ENCODE data around the gene SLC25A39. TPM values are rescaled to one million over a fixed set of nuclear protein-coding genes. Genes with fewer than 3 reads are reported as not detected.

Gene SLC25A39
- total and polyA plus RNA-seq, 2 of the 13 experiments (the other 11 are each of a cell fraction or from before 2014, with no cell fraction given): 144 to 151 TPM

GRCh38 chr17:44324571-44325275 lies at the start of gene SLC25A39 (continued):
- TF ChIP-seq FOXP4 (CRISPR knock-in tag; IDR thresholded peaks at IDR 0.05) (peak; percentile 16; the same call in 1 of the 2 replicates), HIC2 (CRISPR knock-in tag; IDR thresholded peaks at IDR 0.05; ENCODE audit: low read depth) (0 out of 2 replicates have a peak, but pooled peaks have one; percentile 7), XBP1 (CRISPR knock-in tag; IDR thresholded peaks at IDR 0.05) (no peak), ADNP (CRISPR knock-in tag; IDR thresholded peaks at IDR 0.05) (peak; percentile 80; the same call in 1 of the 2 replicates), EEA1 (CRISPR knock-in tag; IDR thresholded peaks at IDR 0.05; ENCODE audit: borderline replicate concordance) (peak; percentile 28; the same call in 1 of the 2 replicates), MXD4 (CRISPR knock-in tag; IDR thresholded peaks at IDR 0.05) (peak; percentile 78; the same call in 1 of the 2 replicates), ZSCAN25 (CRISPR knock-in tag; IDR thresholded peaks at IDR 0.05) (peak; percentile 82), ARNT2 (CRISPR knock-in tag; IDR thresholded peaks at IDR 0.05; ENCODE audit: low read depth) (peak; percentile 79), ZNF234 (CRISPR knock-in tag; conservative IDR thresholded peaks at IDR 0.05) (peak; percentile 95; the same call in 1 of the 2 replicates), ZNF562 (CRISPR knock-in tag; IDR thresholded peaks at IDR 0.05; ENCODE audit: borderline replicate concordance) (no peak), ZNF546 (CRISPR knock-in tag; conservative IDR thresholded peaks at IDR 0.05) (peak; percentile 79; the same call in 1 of the 2 replicates), ZNF253 (CRISPR knock-in tag; IDR thresholded peaks at IDR 0.05; ENCODE audit: borderline replicate concordance) (0 out of 2 replicates have a peak, but pooled peaks have one; percentile 65), CTCF (CRISPR knock-in tag; IDR thresholded peaks at IDR 0.05) (peak; percentile 22; the same call in 1 of the 2 replicates), TFDP1 (CRISPR knock-in tag; IDR thresholded peaks at IDR 0.05; ENCODE audit: borderline replicate concordance) (peak; percentile 81; the same call in 1 of the 2 replicates), ZNF570 (CRISPR knock-in tag; IDR thresholded peaks at IDR 0.05; ENCODE audit: borderline replicate concordance) (0 out of 2 replicates have a peak, but pooled peaks have one; percentile 86), RBFOX2 (IDR thresholded peaks at IDR 0.05; ENCODE audit: low read depth, low read length) (peak; percentile 87), ATF1 (CRISPR knock-in tag; IDR thresholded peaks at IDR 0.05) (no peak), KDM3A (CRISPR knock-in tag; IDR thresholded peaks at IDR 0.05; ENCODE audit: low read depth) (peak; percentile 50; the same call in 1 of the 2 replicates), SMAD9 (CRISPR knock-in tag; IDR thresholded peaks at IDR 0.05) (no peak)
